Measurements from ENCODE around the gene PKIG. TPM values are rescaled to one million over a fixed set of nuclear protein-coding genes. Genes with fewer than 3 reads are reported as not detected.

PKIG gene
- total and polyA plus RNA-seq, 9 of the 15 experiments (the other 6 are each of a cell fraction or from before 2014, with no cell fraction given) = 0.13 to 7.0 (median 4.7) TPM

GRCh38 chr20:44594730-44595129, 12.4 kb downstream of the PKIG start (continued):
- TF ChIP-seq, protein P1, sequence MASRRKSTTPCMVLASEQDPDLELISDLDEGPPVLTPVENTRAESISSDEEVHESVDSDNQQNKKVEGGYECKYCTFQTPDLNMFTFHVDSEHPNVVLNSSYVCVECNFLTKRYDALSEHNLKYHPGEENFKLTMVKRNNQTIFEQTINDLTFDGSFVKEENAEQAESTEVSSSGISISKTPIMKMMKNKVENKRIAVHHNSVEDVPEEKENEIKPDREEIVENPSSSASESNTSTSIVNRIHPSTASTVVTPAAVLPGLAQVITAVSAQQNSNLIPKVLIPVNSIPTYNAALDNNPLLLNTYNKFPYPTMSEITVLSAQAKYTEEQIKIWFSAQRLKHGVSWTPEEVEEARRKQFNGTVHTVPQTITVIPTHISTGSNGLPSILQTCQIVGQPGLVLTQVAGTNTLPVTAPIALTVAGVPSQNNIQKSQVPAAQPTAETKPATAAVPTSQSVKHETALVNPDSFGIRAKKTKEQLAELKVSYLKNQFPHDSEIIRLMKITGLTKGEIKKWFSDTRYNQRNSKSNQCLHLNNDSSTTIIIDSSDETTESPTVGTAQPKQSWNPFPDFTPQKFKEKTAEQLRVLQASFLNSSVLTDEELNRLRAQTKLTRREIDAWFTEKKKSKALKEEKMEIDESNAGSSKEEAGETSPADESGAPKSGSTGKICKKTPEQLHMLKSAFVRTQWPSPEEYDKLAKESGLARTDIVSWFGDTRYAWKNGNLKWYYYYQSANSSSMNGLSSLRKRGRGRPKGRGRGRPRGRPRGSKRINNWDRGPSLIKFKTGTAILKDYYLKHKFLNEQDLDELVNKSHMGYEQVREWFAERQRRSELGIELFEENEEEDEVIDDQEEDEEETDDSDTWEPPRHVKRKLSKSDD (conservative IDR thresholded peaks at IDR 0.05; ENCODE audit: low read length) = no peak
- TF ChIP-seq, protein P2, sequence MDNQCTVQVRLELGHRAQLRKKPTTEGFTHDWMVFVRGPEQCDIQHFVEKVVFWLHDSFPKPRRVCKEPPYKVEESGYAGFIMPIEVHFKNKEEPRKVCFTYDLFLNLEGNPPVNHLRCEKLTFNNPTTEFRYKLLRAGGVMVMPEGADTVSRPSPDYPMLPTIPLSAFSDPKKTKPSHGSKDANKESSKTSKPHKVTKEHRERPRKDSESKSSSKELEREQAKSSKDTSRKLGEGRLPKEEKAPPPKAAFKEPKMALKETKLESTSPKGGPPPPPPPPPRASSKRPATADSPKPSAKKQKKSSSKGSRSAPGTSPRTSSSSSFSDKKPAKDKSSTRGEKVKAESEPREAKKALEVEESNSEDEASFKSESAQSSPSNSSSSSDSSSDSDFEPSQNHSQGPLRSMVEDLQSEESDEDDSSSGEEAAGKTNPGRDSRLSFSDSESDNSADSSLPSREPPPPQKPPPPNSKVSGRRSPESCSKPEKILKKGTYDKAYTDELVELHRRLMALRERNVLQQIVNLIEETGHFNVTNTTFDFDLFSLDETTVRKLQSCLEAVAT (IDR thresholded peaks at IDR 0.05) = no peak
- TF ChIP-seq PTRF (tag; IDR thresholded peaks at IDR 0.05) (no peak), BCL6 (CRISPR knock-in tag; IDR thresholded peaks at IDR 0.05) (no peak), TCF3 (CRISPR knock-in tag; IDR thresholded peaks at IDR 0.05) (0 out of 2 replicates have a peak, but pooled peaks have one; percentile 46), ETV5 (CRISPR knock-in tag; IDR thresholded peaks at IDR 0.05; ENCODE audit: low read depth) (no peak), DNMT1 (IDR thresholded peaks at IDR 0.05) (no peak), ZNF778 (CRISPR knock-in tag; IDR thresholded peaks at IDR 0.05) (no peak), ZSCAN32 (CRISPR knock-in tag; IDR thresholded peaks at IDR 0.05) (no peak), HNRNPH1 (optimal IDR thresholded peaks at IDR 0.05; ENCODE audit: low read depth, low read length) (no peak), E2F3 (CRISPR knock-in tag; IDR thresholded peaks at IDR 0.05) (no peak), KAT7 (CRISPR knock-in tag; IDR thresholded peaks at IDR 0.05; ENCODE audit: borderline replicate concordance) (no peak), KDM5B (IDR thresholded peaks at IDR 0.05; ENCODE audit: insufficient replicate concordance, low read depth, low read length) (no peak), FOXA1 (IDR thresholded peaks at IDR 0.05; ENCODE audit: borderline replicate concordance) (no peak), TAF1 (IDR thresholded peaks at IDR 0.05; ENCODE audit: control insufficient read depth, extremely low read depth, insufficient read depth, low read length, severe bottlenecking) (no peak), KDM1A (IDR thresholded peaks at IDR 0.05) (no peak), POLR2A (conservative IDR thresholded peaks at IDR 0.05) (no peak), EP300 (IDR thresholded peaks at IDR 0.05; ENCODE audit: low read length) (0 out of 2 replicates have a peak, but pooled peaks have one; percentile 10), SNIP1 (IDR thresholded peaks at IDR 0.05; ENCODE audit: low read depth) (no peak)
- TF ChIP-seq, protein P3, sequence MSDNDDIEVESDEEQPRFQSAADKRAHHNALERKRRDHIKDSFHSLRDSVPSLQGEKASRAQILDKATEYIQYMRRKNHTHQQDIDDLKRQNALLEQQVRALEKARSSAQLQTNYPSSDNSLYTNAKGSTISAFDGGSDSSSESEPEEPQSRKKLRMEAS (CRISPR knock-in tag; IDR thresholded peaks at IDR 0.05) = no peak
- TF ChIP-seq, protein P4, sequence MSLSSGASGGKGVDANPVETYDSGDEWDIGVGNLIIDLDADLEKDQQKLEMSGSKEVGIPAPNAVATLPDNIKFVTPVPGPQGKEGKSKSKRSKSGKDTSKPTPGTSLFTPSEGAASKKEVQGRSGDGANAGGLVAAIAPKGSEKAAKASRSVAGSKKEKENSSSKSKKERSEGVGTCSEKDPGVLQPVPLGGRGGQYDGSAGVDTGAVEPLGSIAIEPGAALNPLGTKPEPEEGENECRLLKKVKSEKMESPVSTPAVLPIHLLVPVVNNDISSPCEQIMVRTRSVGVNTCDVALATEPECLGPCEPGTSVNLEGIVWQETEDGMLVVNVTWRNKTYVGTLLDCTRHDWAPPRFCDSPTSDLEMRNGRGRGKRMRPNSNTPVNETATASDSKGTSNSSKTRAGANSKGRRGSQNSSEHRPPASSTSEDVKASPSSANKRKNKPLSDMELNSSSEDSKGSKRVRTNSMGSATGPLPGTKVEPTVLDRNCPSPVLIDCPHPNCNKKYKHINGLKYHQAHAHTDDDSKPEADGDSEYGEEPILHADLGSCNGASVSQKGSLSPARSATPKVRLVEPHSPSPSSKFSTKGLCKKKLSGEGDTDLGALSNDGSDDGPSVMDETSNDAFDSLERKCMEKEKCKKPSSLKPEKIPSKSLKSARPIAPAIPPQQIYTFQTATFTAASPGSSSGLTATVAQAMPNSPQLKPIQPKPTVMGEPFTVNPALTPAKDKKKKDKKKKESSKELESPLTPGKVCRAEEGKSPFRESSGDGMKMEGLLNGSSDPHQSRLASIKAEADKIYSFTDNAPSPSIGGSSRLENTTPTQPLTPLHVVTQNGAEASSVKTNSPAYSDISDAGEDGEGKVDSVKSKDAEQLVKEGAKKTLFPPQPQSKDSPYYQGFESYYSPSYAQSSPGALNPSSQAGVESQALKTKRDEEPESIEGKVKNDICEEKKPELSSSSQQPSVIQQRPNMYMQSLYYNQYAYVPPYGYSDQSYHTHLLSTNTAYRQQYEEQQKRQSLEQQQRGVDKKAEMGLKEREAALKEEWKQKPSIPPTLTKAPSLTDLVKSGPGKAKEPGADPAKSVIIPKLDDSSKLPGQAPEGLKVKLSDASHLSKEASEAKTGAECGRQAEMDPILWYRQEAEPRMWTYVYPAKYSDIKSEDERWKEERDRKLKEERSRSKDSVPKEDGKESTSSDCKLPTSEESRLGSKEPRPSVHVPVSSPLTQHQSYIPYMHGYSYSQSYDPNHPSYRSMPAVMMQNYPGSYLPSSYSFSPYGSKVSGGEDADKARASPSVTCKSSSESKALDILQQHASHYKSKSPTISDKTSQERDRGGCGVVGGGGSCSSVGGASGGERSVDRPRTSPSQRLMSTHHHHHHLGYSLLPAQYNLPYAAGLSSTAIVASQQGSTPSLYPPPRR (CRISPR knock-in tag; IDR thresholded peaks at IDR 0.05; ENCODE audit: borderline replicate concordance) = no peak

Measured in K562 (cell line).